GM23338 (cell line): ENCODE results near the gene ENPP7. TPM values are rescaled to one million over a fixed set of nuclear protein-coding genes. Genes with fewer than 3 reads are reported as not detected.

ENCODE experiments used
- ATAC-seq: fragments of 200-7000 bp; cut with Tn5 transposase; 3 replicates; pipeline ENCODE4 v1.9.1; 2020
- DNase-seq: peaks from one replicate; pipeline ENCODE4 v3.0.0-alpha.2; 2015; ENCODE audit warnings: low spot score
- H2AFZ ChIP-seq: fragments of 200-600 bp; sonication (generic); 2 replicates; pipeline ENCODE4 v1.8.0; 2016; ENCODE audit warnings: antibody characterized with exemption, mild to moderate bottlenecking, moderate library complexity
- H3F3A ChIP-seq: fragments of 200-600 bp; sonication (generic); replicated peaks from 2 replicates; pipeline ENCODE4 v1.8.0; 2017; ENCODE audit warnings: antibody characterized with exemption, mixed run types, low read depth
- H3K27ac ChIP-seq: fragments of 200-600 bp; sonication (generic); 2 replicates; pipeline ENCODE4 v1.6.1; 2016; ENCODE audit warnings: low read depth
- H3K27me3 ChIP-seq: fragments of 200-600 bp; sonication (generic); 2 replicates; pipeline ENCODE4 v1.8.0; 2016; ENCODE audit warnings: mild to moderate bottlenecking, mixed run types, moderate library complexity; ENCODE audit not compliant: insufficient read depth
- H3K36me3 ChIP-seq: fragments of 200-600 bp; sonication (generic); 2 replicates; pipeline ENCODE4 v1.8.0; 2016; ENCODE audit warnings: mild to moderate bottlenecking; ENCODE audit not compliant: insufficient read depth
- H3K4me1 ChIP-seq: fragments of 200-600 bp; sonication (generic); 2 replicates; pipeline ENCODE4 v1.8.0; 2016; ENCODE audit warnings: mild to moderate bottlenecking, moderate library complexity; ENCODE audit not compliant: insufficient read depth
- H3K4me2 ChIP-seq: fragments of 200-600 bp; sonication (generic); 2 replicates; pipeline ENCODE4 v1.7.1; 2017; ENCODE audit warnings: mixed run types
- H3K4me3 ChIP-seq: fragments of 200-600 bp; sonication (generic); 2 replicates; pipeline ENCODE4 v1.6.1; 2016; ENCODE audit warnings: mixed run types
- H3K79me2 ChIP-seq: fragments of 200-600 bp; sonication (generic); replicated peaks from 2 replicates; pipeline ENCODE4 v1.8.0; 2017; ENCODE audit warnings: mild to moderate bottlenecking; ENCODE audit not compliant: insufficient read depth
- H3K9me2 ChIP-seq: fragments of 200-600 bp; sonication (generic); 2 replicates; pipeline ENCODE4 v1.8.0; 2017; ENCODE audit not compliant: insufficient read depth
- H4K20me1 ChIP-seq: fragments of 200-600 bp; sonication (generic); replicated peaks from 2 replicates; pipeline ENCODE4 v1.8.0; 2017; ENCODE audit warnings: mild to moderate bottlenecking; ENCODE audit not compliant: insufficient read depth
- H3K27ac Mint-ChIP-seq: 2 replicates; pipeline ENCODE4 v1.8.0; 2020; ENCODE audit warnings: inconsistent platforms, mild to moderate bottlenecking, moderate library complexity, mixed read lengths
- H3K27me3 Mint-ChIP-seq: 3 replicates; pipeline ENCODE4 v1.8.0; 2022; ENCODE audit warnings: low read depth, mild to moderate bottlenecking, moderate library complexity, mixed read lengths, inconsistent platforms; ENCODE audit not compliant: insufficient read depth, poor library complexity
- H3K36me3 Mint-ChIP-seq: 3 replicates; pipeline ENCODE4 v1.8.0; 2021; ENCODE audit warnings: low read depth, mild to moderate bottlenecking, inconsistent platforms, moderate library complexity, mixed read lengths
- H3K4me1 Mint-ChIP-seq: 3 replicates; pipeline ENCODE4 v1.8.0; 2020; ENCODE audit warnings: mild to moderate bottlenecking, inconsistent platforms, mixed read lengths
- H3K4me3 Mint-ChIP-seq: 3 replicates; pipeline ENCODE4 v1.8.0; 2021; ENCODE audit warnings: moderate library complexity, mild to moderate bottlenecking, inconsistent platforms, mixed read lengths
- H3K9me3 Mint-ChIP-seq: 3 replicates; pipeline ENCODE4 v1.8.0; 2020; ENCODE audit warnings: moderate library complexity, mild to moderate bottlenecking, inconsistent platforms, mixed read lengths
- CREB1 ChIP-seq: fragments of 250-450 bp; sonication (Bioruptor Pico); IDR thresholded peaks from 2 replicates; pipeline ENCODE4 v1.5.0; 2020; ENCODE audit warnings: low read depth, mild to moderate bottlenecking, moderate library complexity
- CTCF ChIP-seq, 2 experiments: fragments of 200-600 bp in 1 of 2; sonication (generic) in 1 of 2; conservative IDR thresholded peaks; 2 replicates each; pipeline versions ENCODE4 v1.5.1 to v1.6.1; 2016 to 2017; ENCODE audit warnings: antibody characterized with exemption in 2 of 2, low read depth in 2 of 2, mild to moderate bottlenecking in 2 of 2, moderate library complexity in 1 of 2
- ETS1 ChIP-seq: IDR thresholded peaks from 2 replicates; pipeline ENCODE4 v1.6.1; 2016; ENCODE audit warnings: antibody characterized with exemption
- EZH2 ChIP-seq: fragments of 200-600 bp; sonication (generic); IDR thresholded peaks from one replicate; pipeline ENCODE4 v1.8.0; 2017; ENCODE audit warnings: antibody characterized with exemption, mild to moderate bottlenecking, low read depth; ENCODE audit not compliant: unreplicated experiment
- EZH2phosphoT487 ChIP-seq: fragments of 200-600 bp; sonication (generic); IDR thresholded peaks from one replicate; pipeline ENCODE4 v1.8.1; 2018; ENCODE audit warnings: antibody characterized with exemption; ENCODE audit not compliant: unreplicated experiment
- JUNB ChIP-seq: IDR thresholded peaks from one replicate; pipeline ENCODE4 v1.6.1; 2016; ENCODE audit warnings: antibody characterized with exemption; ENCODE audit not compliant: unreplicated experiment
- POLR2AphosphoS5 ChIP-seq: IDR thresholded peaks from 2 replicates; pipeline ENCODE4 v1.6.1; 2016; ENCODE audit warnings: antibody characterized with exemption, low read depth
- STAT1 ChIP-seq: IDR thresholded peaks from one replicate; pipeline ENCODE4 v1.6.1; 2016; ENCODE audit warnings: antibody characterized with exemption; ENCODE audit not compliant: unreplicated experiment
- ZNF114 ChIP-seq: fragments of 250-450 bp; sonication (Bioruptor Pico); IDR thresholded peaks from 2 replicates; pipeline ENCODE4 v1.5.0; 2020; ENCODE audit warnings: mild to moderate bottlenecking, moderate library complexity
- ZNF331 ChIP-seq: fragments of 250-450 bp; sonication (Bioruptor Pico); IDR thresholded peaks from 2 replicates; pipeline ENCODE4 v1.5.0; 2020; ENCODE audit warnings: low read depth, mild to moderate bottlenecking, moderate library complexity
- ZNF462 ChIP-seq: fragments of 250-450 bp; sonication (Bioruptor Pico); IDR thresholded peaks from 2 replicates; pipeline ENCODE4 v1.5.0; 2020; ENCODE audit warnings: mild to moderate bottlenecking, moderate library complexity
- polyA plus RNA-seq: library from polyadenylated mRNA; unstranded; fragments of >200 nt; fragmentation: Nextera tagmentation; extraction: Ambion mirVana; gene quantifications from 2 replicates; pipeline ENCODE4 v1.2.1, GENCODE V29; 2016
- total RNA-seq: library from RNA; depleted of rRNA; stranded (reverse); fragments of >200 nt; shearing (Covaris generic); gene quantifications from 2 replicates; pipeline ENCODE4 v1.2.3, GENCODE V29; 2014

The ENPP7 gene
- total and polyA plus RNA-seq, 2 experiments from 2014 or later = not detected

GRCh38 chr17:79706931-79707850 is 23.6 kb upstream of the ENPP7 start:
- peak; percentile 20 for ATAC-seq

More at GRCh38 chr17:79706931-79707850, 23.6 kb upstream of the ENPP7 start:
- Histone ChIP-seq H3K9me2 (no peaks in the 10 kb centered on the region), H4K20me1 (no peaks in the 10 kb centered on the region), H3K4me2 (no peak overlapping the region), H3K27me3 (no peaks in the 10 kb centered on the region), H3K27ac (no peak overlapping the region), H3K36me3 (no peaks in the 10 kb centered on the region), H2AFZ (no peak overlapping the region), H3K4me1 (no peaks in the 10 kb centered on the region), H3F3A (no peaks in the 10 kb centered on the region), H3K4me3 (no peak overlapping the region), H3K79me2 (no peaks in the 10 kb centered on the region)
- no peak for DNase-seq
- Mint-ChIP-seq H3K4me3 (no peak overlapping the region), H3K36me3 (no peaks in the 10 kb centered on the region), H3K27ac (no peak overlapping the region), H3K27me3 (peaks cover 9% of the 10 kb centered on the region), H3K9me3 (no peaks in the 10 kb centered on the region; the same call in 1 of the 3 replicates), H3K4me1 (peaks cover 9% of the 10 kb centered on the region; the same call in 2 of the 3 replicates)
- TF ChIP-seq EZH2phosphoT487 (no peak), CREB1 (CRISPR knock-in tag) (no peak), ZNF331 (CRISPR knock-in tag) (no peak), ZNF114 (CRISPR knock-in tag) (no peak), JUNB (no peak), EZH2 (no peak), ETS1 (no peak), ZNF462 (CRISPR knock-in tag) (no peak), CTCF (conservative IDR thresholded peaks at IDR 0.05; ENCODE audit: low read depth in 2 of 2) (no peak), STAT1 (no peak), POLR2AphosphoS5 (no peak)
